CD14-positive monocyte (primary cell): ENCODE measurements around the gene RNASE12. TPM values are rescaled to one million over a fixed set of nuclear protein-coding genes. Genes with fewer than 3 reads are reported as not detected.
A peak's percentile ranks its signal among the peaks of the same experiment; 100 is the strongest.
"Not testable (repeated sequence)": the region's sequence is repeated elsewhere in the genome, so short reads cannot be mapped to it uniquely, and the experiment has no call there.

Experiments used
- DNase-seq, 3 donors: peaks; one replicate each; pipeline ENCODE4 v3.0.0-alpha.2; 2011 to 2022
- H2AFZ ChIP-seq: 2 replicates; pipeline ENCODE4 v1.6.0; 2012; ENCODE audit warnings: mild to moderate bottlenecking, low read depth, low read length, inconsistent platforms; ENCODE audit not compliant: insufficient read depth, poor library complexity, severe bottlenecking
- H3K27ac ChIP-seq, 2 donors: 1 replicate in 1 of 2; 2 replicates in 1 of 2; pipeline ENCODE4 v1.5.1; 2012 to 2013; ENCODE audit warnings: low read length in 2 of 2, control low read depth in 1 of 2, inconsistent platforms in 1 of 2, low read depth in 1 of 2, mild to moderate bottlenecking in 1 of 2
- H3K27me3 ChIP-seq, 2 donors: one replicate each; pipeline versions ENCODE4 v1.6.0 to v1.6.1; 2011 to 2013; ENCODE audit warnings: low read length in 2 of 2; ENCODE audit not compliant: control insufficient read depth in 2 of 2, insufficient read depth in 2 of 2
- H3K36me3 ChIP-seq, 2 donors: replicated peaks in 1 of 2; 1 replicate in 1 of 2; 2 replicates in 1 of 2; pipeline versions ENCODE4 v1.5.1 to v1.6.1; 2012 to 2013; ENCODE audit warnings: low read length in 2 of 2, control low read depth in 1 of 2, inconsistent platforms in 1 of 2, mild to moderate bottlenecking in 1 of 2; ENCODE audit not compliant: insufficient read depth in 2 of 2, control insufficient read depth in 1 of 2
- H3K4me1 ChIP-seq, 2 donors: 1 replicate in 1 of 2; 2 replicates in 1 of 2; pipeline versions ENCODE4 v1.5.1 to v1.6.1; 2012 to 2013; ENCODE audit warnings: low read length in 2 of 2, control low read depth in 1 of 2, inconsistent platforms in 1 of 2, mild to moderate bottlenecking in 1 of 2, moderate library complexity in 1 of 2; ENCODE audit not compliant: insufficient read depth in 2 of 2, control insufficient read depth in 1 of 2
- H3K4me2 ChIP-seq: replicated peaks from 2 replicates; pipeline ENCODE3; 2012; ENCODE audit warnings: low read length, moderate library complexity, mild to moderate bottlenecking; ENCODE audit not compliant: poor library complexity, severe bottlenecking; ENCODE audit errors: extremely low read depth
- H3K4me3 ChIP-seq, 3 experiments: fragments of 200-600 bp in 1 of 3; sonication (generic) in 1 of 3; replicated peaks in 1 of 3; 1 replicate in 2 of 3; 2 replicates in 1 of 3; pipeline ENCODE4 v1.5.1; 2011 to 2013; ENCODE audit warnings: low read length in 3 of 3, mild to moderate bottlenecking in 3 of 3, control low read depth in 2 of 3, low read depth in 2 of 3, inconsistent platforms in 1 of 3, moderate library complexity in 1 of 3
- H3K79me2 ChIP-seq: 2 replicates; pipeline ENCODE4 v1.6.0; 2012; ENCODE audit warnings: mild to moderate bottlenecking, control low read depth, inconsistent platforms, low read length, moderate library complexity; ENCODE audit not compliant: insufficient read depth
- H3K9ac ChIP-seq: 2 replicates; pipeline ENCODE4 v1.6.0; 2017; ENCODE audit warnings: low read length, mild to moderate bottlenecking; ENCODE audit not compliant: insufficient read depth, poor library complexity, severe bottlenecking
- H3K9me3 ChIP-seq, 2 donors: replicated peaks in 1 of 2; 1 replicate in 1 of 2; 2 replicates in 1 of 2; pipeline versions ENCODE4 v1.5.1 to v1.6.1; 2012 to 2013; ENCODE audit warnings: low read length in 2 of 2, control low read depth in 1 of 2; ENCODE audit not compliant: control insufficient read depth in 1 of 2, insufficient read depth in 1 of 2
- H4K20me1 ChIP-seq: 2 replicates; pipeline ENCODE4 v1.6.0; 2012; ENCODE audit warnings: mild to moderate bottlenecking, low read length, control low read depth, moderate library complexity; ENCODE audit not compliant: insufficient read depth
- H3K27ac Mint-ChIP-seq, 7 donors: one replicate each; pipeline ENCODE4 v1.8.0; 2020; ENCODE audit warnings: mild to moderate bottlenecking in 7 of 7, mixed read lengths in 7 of 7, moderate library complexity in 6 of 7, inconsistent platforms in 2 of 7
- H3K27me3 Mint-ChIP-seq, 3 donors: one replicate each; pipeline ENCODE4 v1.8.0; 2021 to 2022; ENCODE audit warnings: low read depth in 3 of 3, mild to moderate bottlenecking in 3 of 3, mixed read lengths in 3 of 3, moderate library complexity in 3 of 3, inconsistent platforms in 1 of 3
- H3K36me3 Mint-ChIP-seq, 2 donors: one replicate each; pipeline ENCODE4 v1.8.0; 2020; ENCODE audit warnings: mixed read lengths in 2 of 2, inconsistent platforms in 1 of 2, mild to moderate bottlenecking in 1 of 2
- H3K4me1 Mint-ChIP-seq: one replicate; pipeline ENCODE4 v1.8.0; 2020; ENCODE audit warnings: mild to moderate bottlenecking, mixed read lengths
- H3K4me3 Mint-ChIP-seq, 2 donors: one replicate each; pipeline ENCODE4 v1.8.0; 2020; ENCODE audit warnings: mild to moderate bottlenecking in 2 of 2, mixed read lengths in 2 of 2, moderate library complexity in 1 of 2
- H3K9me3 Mint-ChIP-seq, 7 donors: one replicate each; pipeline ENCODE4 v1.8.0; 2020 to 2022; ENCODE audit warnings: mixed read lengths in 7 of 7, mild to moderate bottlenecking in 6 of 7, moderate library complexity in 6 of 7, inconsistent platforms in 2 of 7
- WGBS: methylation state at CpG from one replicate; pipeline ENCODE4 v1.1.5; 2013; ENCODE audit warnings: missing lambda C conversion rate; ENCODE audit not compliant: insufficient coverage; 5-methylcytosine and 5-hydroxymethylcytosine counted together
- intact Hi-C, 2 donors: fragments of 100-400 bp; cut with micrococcal nuclease; formaldehyde crosslinking; loops; one replicate each; pipeline versions ENCODE4 v1.15.0 to v1.15.1; 2023
- polyA plus RNA-seq, 3 donors: library from polyadenylated mRNA; depleted of rRNA in 1 of 3; unstranded in 2 of 3; stranded (reverse) in 1 of 3; fragments of 300-500 nt in 2 of 3; fragments of >200 nt in 1 of 3; fragmentation: Illumina TruSeq in 2 of 3; gene quantifications; 1 replicate in 2 of 3; 2 replicates in 1 of 3; pipeline ENCODE4 v1.2.3, GENCODE V29; 2012 to 2021
- TF ChIP-seq, protein P1 (sequence below): fragments of 200-600 bp; IDR thresholded peaks from one replicate; pipeline ENCODE4 v1.8.0; 2022; ENCODE audit warnings: antibody characterized with exemption, mild to moderate bottlenecking

The RNASE12 gene
- polyA plus RNA-seq, 3 donors: not detected

GRCh38 chr14:20578325-20578724, 12.9 kb downstream of the RNASE12 start:
- no peaks in the 10 kb centered on the region for H3K27me3 ChIP-seq
- no peak overlapping the region for H2AFZ ChIP-seq
- H3K4me1 ChIP-seq: no peaks in the 10 kb centered on the region
- no peak overlapping the region for H3K4me3 ChIP-seq
- Mint-ChIP-seq H3K27ac (peak overlapping the region in 1 of 7 donors; percentile 35), H3K27me3 (peaks cover 0 to 4% (median 3%) of the 10 kb centered on the region in 3 donors), H3K9me3 (peaks cover 0 to 3% (median 0%) of the 10 kb centered on the region in 7 donors), H3K36me3 (no peaks in the 10 kb centered on the region), H3K4me3 (no peak overlapping the region), H3K4me1 (no peaks in the 10 kb centered on the region)
- no peaks in the 10 kb centered on the region for H3K79me2 ChIP-seq
- no peaks in the 10 kb centered on the region for H4K20me1 ChIP-seq
- TF ChIP-seq, protein P1, sequence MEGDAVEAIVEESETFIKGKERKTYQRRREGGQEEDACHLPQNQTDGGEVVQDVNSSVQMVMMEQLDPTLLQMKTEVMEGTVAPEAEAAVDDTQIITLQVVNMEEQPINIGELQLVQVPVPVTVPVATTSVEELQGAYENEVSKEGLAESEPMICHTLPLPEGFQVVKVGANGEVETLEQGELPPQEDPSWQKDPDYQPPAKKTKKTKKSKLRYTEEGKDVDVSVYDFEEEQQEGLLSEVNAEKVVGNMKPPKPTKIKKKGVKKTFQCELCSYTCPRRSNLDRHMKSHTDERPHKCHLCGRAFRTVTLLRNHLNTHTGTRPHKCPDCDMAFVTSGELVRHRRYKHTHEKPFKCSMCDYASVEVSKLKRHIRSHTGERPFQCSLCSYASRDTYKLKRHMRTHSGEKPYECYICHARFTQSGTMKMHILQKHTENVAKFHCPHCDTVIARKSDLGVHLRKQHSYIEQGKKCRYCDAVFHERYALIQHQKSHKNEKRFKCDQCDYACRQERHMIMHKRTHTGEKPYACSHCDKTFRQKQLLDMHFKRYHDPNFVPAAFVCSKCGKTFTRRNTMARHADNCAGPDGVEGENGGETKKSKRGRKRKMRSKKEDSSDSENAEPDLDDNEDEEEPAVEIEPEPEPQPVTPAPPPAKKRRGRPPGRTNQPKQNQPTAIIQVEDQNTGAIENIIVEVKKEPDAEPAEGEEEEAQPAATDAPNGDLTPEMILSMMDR: no peak
- intact Hi-C loops: no loop called here
- H3K27ac ChIP-seq: no peak overlapping the region
- H3K9me3 ChIP-seq: no peaks in the 10 kb centered on the region
- WGBS: 100% methylated on average over 1 of the region's 3 CpGs
- no peaks in the 10 kb centered on the region for H3K36me3 ChIP-seq
- no peak overlapping the region for H3K4me2 ChIP-seq
- no peak for DNase-seq
- H3K9ac ChIP-seq: no peak overlapping the region

DNA sequence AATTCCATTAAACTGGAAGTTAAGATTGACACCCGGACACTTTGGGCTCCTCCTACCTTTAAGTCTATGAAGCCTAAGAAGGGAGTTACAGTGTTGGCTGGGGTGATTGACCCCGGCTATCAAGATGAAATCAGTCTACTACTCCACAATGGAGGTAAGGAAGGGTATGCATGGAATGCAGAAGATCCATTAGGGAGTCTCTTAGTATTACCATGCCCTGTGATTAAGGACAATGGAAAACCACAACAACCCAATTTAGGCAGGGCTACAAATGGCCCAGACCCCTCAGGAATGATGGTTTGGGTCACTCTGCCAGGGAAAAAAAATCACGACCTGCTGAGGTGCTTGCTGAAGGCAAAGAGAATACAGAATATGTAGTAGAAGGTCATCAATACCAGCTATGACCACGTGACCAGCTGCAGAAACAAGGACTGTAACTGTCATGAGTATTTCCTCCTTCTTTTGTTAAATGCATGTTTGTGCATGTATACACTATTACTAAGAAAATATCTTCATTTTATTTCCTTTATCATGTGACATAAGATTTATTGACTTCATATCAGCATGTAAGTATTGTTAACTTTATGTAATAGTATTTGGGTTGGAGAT, 18.7 kb downstream of the RNASE12 start:
- H3K79me2 ChIP-seq, H3K27ac ChIP-seq, H3K4me3 Mint-ChIP-seq, H3K4me3 ChIP-seq, H3K4me1 ChIP-seq, H3K9ac ChIP-seq, H2AFZ ChIP-seq, DNase-seq, H3K27me3 ChIP-seq, H3K4me1 Mint-ChIP-seq, intact Hi-C loops, H3K27me3 Mint-ChIP-seq, H3K4me2 ChIP-seq, H3K36me3 Mint-ChIP-seq, H3K27ac Mint-ChIP-seq, H4K20me1 ChIP-seq, H3K36me3 ChIP-seq: not testable (repeated sequence)
- H3K9me3 ChIP-seq: peaks cover 12 to 16% of the 10 kb centered on the region in 2 donors
- H3K9me3 Mint-ChIP-seq: peaks cover 8 to 21% (median 19%) of the 10 kb centered on the region in 7 donors
- no CpG with 5 or more reads among the region's 4 CpGs for WGBS

GRCh38 chr14:20570720-20571119, 20.5 kb downstream of the RNASE12 start:
- H3K27me3 ChIP-seq, H3K79me2 ChIP-seq, H3K4me1 ChIP-seq, H3K4me2 ChIP-seq, intact Hi-C loops, H3K27ac ChIP-seq, H3K27me3 Mint-ChIP-seq, H4K20me1 ChIP-seq, H3K4me3 ChIP-seq, H2AFZ ChIP-seq, H3K4me1 Mint-ChIP-seq, H3K36me3 Mint-ChIP-seq, H3K9ac ChIP-seq, H3K36me3 ChIP-seq, H3K4me3 Mint-ChIP-seq, H3K27ac Mint-ChIP-seq: not testable (repeated sequence)
- H3K9me3 Mint-ChIP-seq: peaks cover 8 to 23% (median 19%) of the 10 kb centered on the region in 7 donors
- peaks cover 12 to 16% of the 10 kb centered on the region in 2 donors for H3K9me3 ChIP-seq
- no CpG with 5 or more reads among the region's 1 CpG for WGBS
- peak; percentile 18 to 58 (median 20) for DNase-seq

DNA sequence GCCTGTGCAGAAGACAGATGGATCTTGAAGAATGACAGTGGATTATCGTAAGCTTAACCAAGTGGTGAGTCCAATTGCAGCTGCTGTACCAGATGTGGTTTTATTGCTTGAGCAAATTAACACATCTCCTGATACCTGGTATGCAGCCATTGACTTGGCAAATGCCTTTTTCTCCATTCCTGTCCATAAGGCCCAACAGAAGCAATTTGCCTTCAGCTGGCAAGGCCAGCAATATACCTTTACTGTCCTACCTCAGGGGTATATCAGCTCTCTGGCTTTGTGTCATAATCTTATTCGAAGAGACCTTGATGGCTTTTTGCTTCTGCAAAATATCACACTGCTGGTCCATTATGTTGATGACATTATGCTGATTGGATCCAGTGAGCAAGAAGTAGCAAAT, 21.3 kb downstream of the RNASE12 start:
- H3K27me3 ChIP-seq, H3K27ac Mint-ChIP-seq, H3K4me1 Mint-ChIP-seq, H2AFZ ChIP-seq, H3K4me1 ChIP-seq, H3K4me3 ChIP-seq, H3K9ac ChIP-seq, H3K4me2 ChIP-seq, intact Hi-C loops, DNase-seq, H3K27me3 Mint-ChIP-seq, H3K36me3 ChIP-seq, H3K27ac ChIP-seq, H3K36me3 Mint-ChIP-seq, H3K4me3 Mint-ChIP-seq, H4K20me1 ChIP-seq, H3K79me2 ChIP-seq: not testable (repeated sequence)
- WGBS: 100% methylated on average over 1 of the region's 2 CpGs
- H3K9me3 Mint-ChIP-seq: peaks cover 8 to 23% (median 19%) of the 10 kb centered on the region in 7 donors
- H3K9me3 ChIP-seq: peaks cover 12 to 16% of the 10 kb centered on the region in 2 donors
